Panc1 (cell line): ENCODE results near the gene TOX3.

Experiments used
- POLR2AphosphoS5 ChIP-seq: IDR thresholded peaks from 2 replicates; pipeline ENCODE4 v1.6.1; 2012; ENCODE audit warnings: mild to moderate bottlenecking, low read depth, low read length, moderate library complexity
- SIN3A ChIP-seq: IDR thresholded peaks from 2 replicates; pipeline ENCODE4 v1.6.1; 2012; ENCODE audit warnings: low read depth, mild to moderate bottlenecking, low read length, moderate library complexity, borderline replicate concordance; ENCODE audit not compliant: insufficient read depth
- TF ChIP-seq, protein P1 (sequence below): fragments of 450-650 bp; IDR thresholded peaks from 2 replicates; pipeline ENCODE4 v1.5.1; 2017; ENCODE audit warnings: mild to moderate bottlenecking

DNA sequence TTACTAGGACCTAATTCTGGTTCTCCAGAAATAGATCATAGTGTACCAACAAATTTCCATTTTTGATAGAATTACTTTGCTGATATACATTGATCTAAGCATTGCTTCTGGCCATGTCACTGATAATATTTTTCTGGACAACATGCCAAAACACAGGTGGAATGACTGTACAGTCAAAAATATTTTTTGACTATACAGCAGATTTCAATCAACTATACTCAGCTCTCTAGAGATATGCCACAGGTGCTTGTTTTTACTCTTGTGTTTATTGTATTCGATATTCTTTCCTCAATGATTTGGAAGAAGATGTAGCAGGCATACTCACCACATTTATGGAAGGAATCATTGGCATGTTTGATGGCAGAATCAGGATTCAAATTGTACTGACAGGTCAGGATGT is 21.6 kb upstream of the TOX3 start:
- no peak for TF ChIP-seq SIN3A
- TF ChIP-seq, protein P1, sequence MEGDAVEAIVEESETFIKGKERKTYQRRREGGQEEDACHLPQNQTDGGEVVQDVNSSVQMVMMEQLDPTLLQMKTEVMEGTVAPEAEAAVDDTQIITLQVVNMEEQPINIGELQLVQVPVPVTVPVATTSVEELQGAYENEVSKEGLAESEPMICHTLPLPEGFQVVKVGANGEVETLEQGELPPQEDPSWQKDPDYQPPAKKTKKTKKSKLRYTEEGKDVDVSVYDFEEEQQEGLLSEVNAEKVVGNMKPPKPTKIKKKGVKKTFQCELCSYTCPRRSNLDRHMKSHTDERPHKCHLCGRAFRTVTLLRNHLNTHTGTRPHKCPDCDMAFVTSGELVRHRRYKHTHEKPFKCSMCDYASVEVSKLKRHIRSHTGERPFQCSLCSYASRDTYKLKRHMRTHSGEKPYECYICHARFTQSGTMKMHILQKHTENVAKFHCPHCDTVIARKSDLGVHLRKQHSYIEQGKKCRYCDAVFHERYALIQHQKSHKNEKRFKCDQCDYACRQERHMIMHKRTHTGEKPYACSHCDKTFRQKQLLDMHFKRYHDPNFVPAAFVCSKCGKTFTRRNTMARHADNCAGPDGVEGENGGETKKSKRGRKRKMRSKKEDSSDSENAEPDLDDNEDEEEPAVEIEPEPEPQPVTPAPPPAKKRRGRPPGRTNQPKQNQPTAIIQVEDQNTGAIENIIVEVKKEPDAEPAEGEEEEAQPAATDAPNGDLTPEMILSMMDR = no peak
- TF ChIP-seq POLR2AphosphoS5 = no peak
